ENCODE data around the gene ST8SIA2. TPM values are rescaled to one million over a fixed set of nuclear protein-coding genes. Genes with fewer than 3 reads are reported as not detected.
"Not testable (repeated sequence)": the region's sequence is repeated elsewhere in the genome, so short reads cannot be mapped to it uniquely, and the experiment has no call there.

Gene ST8SIA2
- total and polyA plus RNA-seq, 7 experiments from 2014 or later, result not detected

- no peaks in the 10 kb centered on the region for H3K36me3 Mint-ChIP-seq
- Histone ChIP-seq H3K4me3 (ENCODE audit: low read length) (no peak overlapping the region), H3K27me3 (ENCODE audit: control insufficient read depth in 2 of 2, insufficient read depth in 2 of 2, low read length in 2 of 2) (no peaks in the 10 kb centered on the region), H3K36me3 (ENCODE audit: control insufficient read depth in 2 of 3, insufficient read depth in 3 of 3, low read length in 3 of 3) (no peaks in the 10 kb centered on the region), H3K9me3 (ENCODE audit: control insufficient read depth in 2 of 3, low read length in 3 of 3) (no peaks in the 10 kb centered on the region), H3K27ac (ENCODE audit: low read depth, low read length) (no peak overlapping the region), H3K4me1 (ENCODE audit: control insufficient read depth in 2 of 2, insufficient read depth in 2 of 2, low read length in 2 of 2) (no peaks in the 10 kb centered on the region)
- no peak for DNase-seq
- POLR2A ChIA-PET, result no interaction called here
- intact Hi-C loops (cut with micrococcal nuclease), result no loop called here
- H3K27ac Mint-ChIP-seq, result no peak overlapping the region
- CTCF ChIA-PET, result no interaction called here
- H3K4me1 Mint-ChIP-seq, result no peaks in the 10 kb centered on the region
- peaks cover 0 to 15% (median 3%) of the 10 kb centered on the region in 5 donors for H3K27me3 Mint-ChIP-seq
- peaks cover 0 to 2% (median 0%) of the 10 kb centered on the region in 11 donors for H3K9me3 Mint-ChIP-seq
- no peak for ATAC-seq
- H3K4me3 Mint-ChIP-seq, result no peak overlapping the region
These were observed 77.6 kb downstream of the ST8SIA2 start for GRCh38 chr15:92471288-92471687.

GRCh38 chr15:92473756-92474155, 80.1 kb downstream of the ST8SIA2 start:
- CTCF ChIA-PET, result interaction anchor here (0.6 kb wide), 1 partner anchor 33 kb away, joined by 5 read pairs; no protein-coding TSS in a partner anchor
- H3K36me3 ChIP-seq (ENCODE audit: control insufficient read depth in 2 of 3, insufficient read depth in 3 of 3, low read length in 3 of 3), result no peaks in the 10 kb centered on the region
- POLR2A ChIA-PET, result no interaction called here

GRCh38 chr15:92479730-92480129, 86.0 kb downstream of the ST8SIA2 start:
- H3K4me1 ChIP-seq (ENCODE audit: control insufficient read depth in 2 of 2, insufficient read depth in 2 of 2, low read length in 2 of 2); intact Hi-C loops (cut with micrococcal nuclease); H3K27me3 ChIP-seq (ENCODE audit: control insufficient read depth in 2 of 2, insufficient read depth in 2 of 2, low read length in 2 of 2); H3K36me3 Mint-ChIP-seq; DNase-seq; POLR2A ChIA-PET; H3K36me3 ChIP-seq (ENCODE audit: control insufficient read depth in 2 of 3, insufficient read depth in 3 of 3, low read length in 3 of 3); H3K4me3 ChIP-seq (ENCODE audit: low read length); ATAC-seq; H3K27ac Mint-ChIP-seq; H3K9me3 ChIP-seq (ENCODE audit: control insufficient read depth in 2 of 3, low read length in 3 of 3); H3K9me3 Mint-ChIP-seq; H3K4me1 Mint-ChIP-seq; H3K27ac ChIP-seq (ENCODE audit: low read depth, low read length); CTCF ChIA-PET; H3K4me3 Mint-ChIP-seq: not testable (repeated sequence)
- H3K27me3 Mint-ChIP-seq, result peaks cover 6 to 63% (median 41%) of the 10 kb centered on the region in 5 donors

More at GRCh38 chr15:92473756-92474155, 80.1 kb downstream of the ST8SIA2 start:
- Histone ChIP-seq H3K27me3 (ENCODE audit: control insufficient read depth in 2 of 2, insufficient read depth in 2 of 2, low read length in 2 of 2) (no peaks in the 10 kb centered on the region), H3K4me1 (ENCODE audit: control insufficient read depth in 2 of 2, insufficient read depth in 2 of 2, low read length in 2 of 2) (no peaks in the 10 kb centered on the region), H3K9me3 (ENCODE audit: control insufficient read depth in 2 of 3, low read length in 3 of 3) (no peaks in the 10 kb centered on the region), H3K27ac (ENCODE audit: low read depth, low read length) (no peak overlapping the region), H3K4me3 (ENCODE audit: low read length) (no peak overlapping the region)
- no peaks in the 10 kb centered on the region for H3K4me1 Mint-ChIP-seq
- H3K9me3 Mint-ChIP-seq, result peaks cover 0 to 2% (median 0%) of the 10 kb centered on the region in 11 donors
- no peaks in the 10 kb centered on the region for H3K36me3 Mint-ChIP-seq
- DNase-seq, result no peak
- intact Hi-C loops (cut with micrococcal nuclease), result no loop called here
- no peak overlapping the region for H3K4me3 Mint-ChIP-seq
- ATAC-seq, result no peak
- peaks cover 3 to 16% (median 11%) of the 10 kb centered on the region in 5 donors for H3K27me3 Mint-ChIP-seq
- H3K27ac Mint-ChIP-seq, result no peak overlapping the region

GRCh38 chr15:92480361-92480760, 86.7 kb downstream of the ST8SIA2 start:
- CTCF ChIA-PET, result no interaction called here
- Histone ChIP-seq H3K27ac (ENCODE audit: low read depth, low read length) (no peak overlapping the region), H3K36me3 (ENCODE audit: control insufficient read depth in 2 of 3, insufficient read depth in 3 of 3, low read length in 3 of 3) (no peaks in the 10 kb centered on the region), H3K27me3 (ENCODE audit: control insufficient read depth in 2 of 2, insufficient read depth in 2 of 2, low read length in 2 of 2) (no peaks in the 10 kb centered on the region), H3K4me1 (ENCODE audit: control insufficient read depth in 2 of 2, insufficient read depth in 2 of 2, low read length in 2 of 2) (no peaks in the 10 kb centered on the region), H3K4me3 (ENCODE audit: low read length) (no peak overlapping the region), H3K9me3 (ENCODE audit: control insufficient read depth in 2 of 3, low read length in 3 of 3) (no peaks in the 10 kb centered on the region)
- POLR2A ChIA-PET, result no interaction called here
- no peak for ATAC-seq
- intact Hi-C loops (cut with micrococcal nuclease), result no loop called here
- peaks cover 6 to 65% (median 44%) of the 10 kb centered on the region in 5 donors for H3K27me3 Mint-ChIP-seq
- H3K27ac Mint-ChIP-seq, result no peak overlapping the region
- no peaks in the 10 kb centered on the region for H3K36me3 Mint-ChIP-seq
- H3K4me3 Mint-ChIP-seq, result no peak overlapping the region
- H3K4me1 Mint-ChIP-seq, result no peaks in the 10 kb centered on the region
- H3K9me3 Mint-ChIP-seq, result peaks cover 0 to 7% (median 2%) of the 10 kb centered on the region in 11 donors
- no peak for DNase-seq

- Histone ChIP-seq H3K4me1 (ENCODE audit: control insufficient read depth in 2 of 2, insufficient read depth in 2 of 2, low read length in 2 of 2) (no peaks in the 10 kb centered on the region), H3K27ac (ENCODE audit: low read depth, low read length) (no peak overlapping the region), H3K36me3 (ENCODE audit: control insufficient read depth in 2 of 3, insufficient read depth in 3 of 3, low read length in 3 of 3) (no peaks in the 10 kb centered on the region), H3K27me3 (ENCODE audit: control insufficient read depth in 2 of 2, insufficient read depth in 2 of 2, low read length in 2 of 2) (no peaks in the 10 kb centered on the region), H3K4me3 (ENCODE audit: low read length) (no peak overlapping the region), H3K9me3 (ENCODE audit: control insufficient read depth in 2 of 3, low read length in 3 of 3) (peaks cover 0 to 8% (median 0%) of the 10 kb centered on the region in 3 experiments)
- intact Hi-C loops (cut with micrococcal nuclease), result no loop called here
- Mint-ChIP-seq H3K4me3 (no peak overlapping the region), H3K27me3 (peaks cover 10 to 44% (median 33%) of the 10 kb centered on the region in 5 donors), H3K9me3 (peaks cover 0 to 28% (median 11%) of the 10 kb centered on the region in 11 donors), H3K4me1 (no peaks in the 10 kb centered on the region), H3K27ac (no peak overlapping the region), H3K36me3 (no peaks in the 10 kb centered on the region)
- no peak for ATAC-seq
- ChIA-PET CTCF (no interaction called here), POLR2A (no interaction called here)
- DNase-seq, result no peak
These were observed 91.8 kb downstream of the ST8SIA2 start for GRCh38 chr15:92485441-92485840.

GRCh38 chr15:92492551-92493115, 99.0 kb downstream of the ST8SIA2 start:
- Histone ChIP-seq H3K4me3 (ENCODE audit: low read length) (no peak overlapping the region), H3K27me3 (ENCODE audit: control insufficient read depth in 2 of 2, insufficient read depth in 2 of 2, low read length in 2 of 2) (no peaks in the 10 kb centered on the region), H3K4me1 (ENCODE audit: control insufficient read depth in 2 of 2, insufficient read depth in 2 of 2, low read length in 2 of 2) (no peaks in the 10 kb centered on the region), H3K9me3 (ENCODE audit: control insufficient read depth in 2 of 3, low read length in 3 of 3) (peaks cover 0 to 8% (median 3%) of the 10 kb centered on the region in 3 experiments), H3K36me3 (ENCODE audit: control insufficient read depth in 2 of 3, insufficient read depth in 3 of 3, low read length in 3 of 3) (no peaks in the 10 kb centered on the region), H3K27ac (ENCODE audit: low read depth, low read length) (no peak overlapping the region)
- intact Hi-C loops (cut with micrococcal nuclease), result no loop called here
- Mint-ChIP-seq H3K9me3 (peaks cover 0 to 35% (median 15%) of the 10 kb centered on the region in 11 donors), H3K4me1 (no peaks in the 10 kb centered on the region), H3K27ac (no peak overlapping the region), H3K4me3 (no peak overlapping the region), H3K36me3 (no peaks in the 10 kb centered on the region), H3K27me3 (peaks cover 4 to 37% (median 22%) of the 10 kb centered on the region in 5 donors)
- ChIA-PET CTCF (no interaction called here), POLR2A (no interaction called here)
- ATAC-seq (no peak), DNase-seq (no peak)

- peaks cover 6 to 44% (median 24%) of the 10 kb centered on the region in 5 donors for H3K27me3 Mint-ChIP-seq
- H3K9me3 Mint-ChIP-seq, result peaks cover 0 to 25% (median 9%) of the 10 kb centered on the region in 11 donors
- Histone ChIP-seq H3K27me3 (ENCODE audit: control insufficient read depth in 2 of 2, insufficient read depth in 2 of 2, low read length in 2 of 2) (no peaks in the 10 kb centered on the region), H3K9me3 (ENCODE audit: control insufficient read depth in 2 of 3, low read length in 3 of 3) (peaks cover 0 to 5% (median 3%) of the 10 kb centered on the region in 3 experiments), H3K4me3 (ENCODE audit: low read length) (no peak overlapping the region), H3K36me3 (ENCODE audit: control insufficient read depth in 2 of 3, insufficient read depth in 3 of 3, low read length in 3 of 3) (no peaks in the 10 kb centered on the region), H3K27ac (ENCODE audit: low read depth, low read length) (no peak overlapping the region), H3K4me1 (ENCODE audit: control insufficient read depth in 2 of 2, insufficient read depth in 2 of 2, low read length in 2 of 2) (no peaks in the 10 kb centered on the region)
- H3K27ac Mint-ChIP-seq, result no peak overlapping the region
- H3K4me1 Mint-ChIP-seq, result no peaks in the 10 kb centered on the region
- ATAC-seq, result no peak
- no peak overlapping the region for H3K4me3 Mint-ChIP-seq
- no peaks in the 10 kb centered on the region for H3K36me3 Mint-ChIP-seq
- intact Hi-C loops (cut with micrococcal nuclease), result no loop called here
- ChIA-PET CTCF (no interaction called here), POLR2A (no interaction called here)
- DNase-seq, result no peak
These were observed 101.2 kb downstream of the ST8SIA2 start for GRCh38 chr15:92494806-92495336.

All from naive thymus-derived CD4-positive, alpha-beta T cell (primary cell).